AG09309 (cell line): ENCODE results near the gene AZGP1.

ENCODE experiments used
- DNase-seq: peaks from one replicate; pipeline ENCODE4 v3.0.0-alpha.2; 2010; ENCODE audit warnings: low read depth
- H3K4me3 ChIP-seq: 2 replicates; pipeline ENCODE4 v1.5.1; 2011; ENCODE audit warnings: mild to moderate bottlenecking, low read depth, low read length, moderate library complexity; ENCODE audit not compliant: control insufficient read depth
- CTCF ChIP-seq: IDR thresholded peaks from 2 replicates; pipeline ENCODE4 v1.5.1; 2011; ENCODE audit warnings: mild to moderate bottlenecking, low read depth, low read length, inconsistent platforms; ENCODE audit not compliant: insufficient read depth, control insufficient read depth; ENCODE audit errors: missing control alignments

The AZGP1 gene

GRCh38 chr7:99919814-99920112, 56.1 kb downstream of the AZGP1 start:
- TF ChIP-seq CTCF = no peak
- peak; percentile 2 for DNase-seq
- H3K4me3 ChIP-seq = peak overlapping the region; percentile 93

- peak within 1 kb of the TSS; percentile 93 for H3K4me3 ChIP-seq
- peak; percentile 78 for DNase-seq
- TF ChIP-seq CTCF = peak; percentile 10
Observed at GRCh38 chr7:99918959-99919813, 56.6 kb downstream of the AZGP1 start, which contains the start of gene TRIM4. Gene TRIM4, minus strand, starts transcription at chr7:99919530. Its CDS starts 129 bp downstream, at chr7:99919401.
